Activated CD8-positive, alpha-beta memory T cell treated with anti-CD3 and anti-CD28 coated beads for 48 hours (primary cell): Measurements from ENCODE around the gene TAF5L.
A peak's percentile ranks its signal among the peaks of the same experiment; 100 is the strongest.
"Not testable (repeated sequence)": the region's sequence is repeated elsewhere in the genome, so short reads cannot be mapped to it uniquely, and the experiment has no call there.

Source experiments
- DNase-seq, 3 experiments: peaks; one replicate each; pipeline ENCODE4 v3.0.0-alpha.2; 2020; ENCODE audit warnings: low read depth in 2 of 3, low spot score in 2 of 3

TAF5L gene

GRCh38 chr1:229570891-229571516 is 54.9 kb downstream of the TAF5L start:
- DNase-seq = no peak

- no peak for DNase-seq
These were observed 55.6 kb downstream of the TAF5L start for GRCh38 chr1:229570305-229570704.

- no peak for DNase-seq
These were observed 58.6 kb downstream of the TAF5L start for GRCh38 chr1:229567109-229567868.

- no peak for DNase-seq
These were observed 62.2 kb downstream of the TAF5L start for GRCh38 chr1:229563701-229564100.

- no peak for DNase-seq
These were observed 62.7 kb downstream of the TAF5L start for GRCh38 chr1:229563241-229563640.

- no peak for DNase-seq
These were observed 63.2 kb downstream of the TAF5L start for GRCh38 chr1:229562686-229563085.

GRCh38 chr1:229561141-229561540 is 64.8 kb downstream of the TAF5L start:
- no peak for DNase-seq

GRCh38 chr1:229560124-229560523 is 65.8 kb downstream of the TAF5L start:
- not testable (repeated sequence) for DNase-seq

- DNase-seq = not testable (repeated sequence)
These were observed 66.6 kb downstream of the TAF5L start for GRCh38 chr1:229559336-229559801.

- peak; percentile 75 to 88 (median 86) for DNase-seq
These were observed 67.2 kb downstream of the TAF5L start, which contains the start of gene ABCB10 for GRCh38 chr1:229558460-229559335. TSS of gene ABCB10 (minus strand) at chr1:229558707. CDS start at chr1:229558652, 55 bp downstream.

- peak in 2 of 3 experiments; percentile 19 to 26 for DNase-seq
These were observed 68.0 kb downstream of the TAF5L start for GRCh38 chr1:229557913-229558414.

GRCh38 chr1:229557200-229557850 is 68.6 kb downstream of the TAF5L start:
- no peak for DNase-seq

- DNase-seq = no peak
These were observed 70.9 kb downstream of the TAF5L start for GRCh38 chr1:229554886-229555621.

GRCh38 chr1:229553621-229554130 is 72.2 kb downstream of the TAF5L start:
- DNase-seq = no peak

- DNase-seq = no peak
These were observed 73.2 kb downstream of the TAF5L start for GRCh38 chr1:229552732-229553131.

GRCh38 chr1:229550812-229551567 is 74.9 kb downstream of the TAF5L start:
- DNase-seq = no peak

- DNase-seq = no peak
These were observed 78.4 kb downstream of the TAF5L start for GRCh38 chr1:229547542-229547941.

GRCh38 chr1:229544587-229544986 is 81.3 kb downstream of the TAF5L start:
- no peak for DNase-seq
